CD4-positive, alpha-beta T cell treated with Interleukin-4 for 4 hours (primary cell): ENCODE measurements around the gene TBXAS1.
A peak's percentile ranks its signal among the peaks of the same experiment; 100 is the strongest.

Experiments used
- DNase-seq: peaks from one replicate; pipeline ENCODE4 v3.0.0-alpha.2; 2020

Gene TBXAS1

GRCh38 chr7:139987691-139988516 is 158.8 kb downstream of the TBXAS1 start:
- no peak for DNase-seq

GRCh38 chr7:139989366-139990141 is 160.5 kb downstream of the TBXAS1 start:
- DNase-seq = no peak

- DNase-seq = no peak
Observed at GRCh38 chr7:139990142-139990535, 161.1 kb downstream of the TBXAS1 start.

- DNase-seq = no peak
Observed at GRCh38 chr7:139990571-139991268, 161.7 kb downstream of the TBXAS1 start.

GRCh38 chr7:139991269-139991666 is 162.2 kb downstream of the TBXAS1 start:
- no peak for DNase-seq

- no peak for DNase-seq
Observed at GRCh38 chr7:139991911-139992310, 162.8 kb downstream of the TBXAS1 start.

- DNase-seq = no peak
Observed at GRCh38 chr7:139992353-139993044, 163.4 kb downstream of the TBXAS1 start.

- no peak for DNase-seq
Observed at GRCh38 chr7:139993169-139993568, 164.1 kb downstream of the TBXAS1 start.

- DNase-seq = no peak
Observed at GRCh38 chr7:139993592-139993991, 164.5 kb downstream of the TBXAS1 start.

- no peak for DNase-seq
Observed at GRCh38 chr7:139994356-139994755, 165.3 kb downstream of the TBXAS1 start.

GRCh38 chr7:139995017-139995915 is 166.2 kb downstream of the TBXAS1 start:
- no peak for DNase-seq

GRCh38 chr7:139998572-139998971 is 169.5 kb downstream of the TBXAS1 start:
- no peak for DNase-seq

- DNase-seq = no peak
Observed at GRCh38 chr7:139999516-139999915, 170.5 kb downstream of the TBXAS1 start.

- no peak for DNase-seq
Observed at GRCh38 chr7:140000666-140001268, 171.7 kb downstream of the TBXAS1 start.

- peak; percentile 37 for DNase-seq
Observed at GRCh38 chr7:140003913-140004382, 174.9 kb downstream of the TBXAS1 start.

GRCh38 chr7:140004672-140005071 is 175.6 kb downstream of the TBXAS1 start:
- DNase-seq = no peak

GRCh38 chr7:140005341-140005740 is 176.3 kb downstream of the TBXAS1 start:
- no peak for DNase-seq

- DNase-seq = no peak
Observed at GRCh38 chr7:140005754-140006503, 176.9 kb downstream of the TBXAS1 start.

- DNase-seq = no peak
Observed at GRCh38 chr7:140006600-140006999, 177.5 kb downstream of the TBXAS1 start.

- DNase-seq = no peak
Observed at GRCh38 chr7:140007051-140007690, 178.1 kb downstream of the TBXAS1 start.
